ENCODE results near the gene VWDE. TPM values are rescaled to one million over a fixed set of nuclear protein-coding genes. Genes with fewer than 3 reads are reported as not detected.

VWDE gene
- total RNA-seq, 1 donor from 2014 or later, result 0.53 TPM

GRCh38 chr7:12296051-12296570 lies 107.6 kb downstream of the VWDE start:
- ATAC-seq, result no peak
- no peak overlapping the region for H3K4me3 ChIP-seq
- no peaks in the 10 kb centered on the region for H3K4me1 ChIP-seq
- intact Hi-C loops (cut with DNase I), result no loop called here
- DNase-seq, result no peak
- H3K36me3 ChIP-seq, result no peaks in the 10 kb centered on the region
- H3K27ac ChIP-seq, result no peak overlapping the region
- H3K27me3 ChIP-seq (ENCODE audit: low read depth), result no peaks in the 10 kb centered on the region
- TF ChIP-seq CTCF (IDR thresholded peaks at IDR 0.05), result no peak
- no peaks in the 10 kb centered on the region for H3K9me3 ChIP-seq

DNA sequence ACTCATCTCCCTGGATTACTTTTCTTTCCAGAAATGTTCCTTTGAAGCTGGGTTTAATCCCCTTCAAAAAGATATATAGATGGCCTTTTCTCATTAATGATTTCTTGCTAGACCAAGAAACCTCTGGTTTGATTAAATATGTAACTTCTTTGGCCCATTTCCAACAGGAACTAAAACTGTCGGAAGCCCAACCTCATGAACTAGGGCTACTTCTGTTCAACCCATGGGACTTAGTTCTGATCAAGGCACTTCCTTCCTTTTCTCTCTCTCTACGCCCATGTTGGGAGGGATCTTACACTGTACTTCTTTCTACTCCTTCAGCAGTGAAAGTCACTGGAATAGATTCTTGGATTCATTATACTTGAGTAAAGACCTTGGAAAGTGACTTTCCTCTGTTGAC lies 109.0 kb downstream of the VWDE start:
- H3K4me3 ChIP-seq, result no peak overlapping the region
- intact Hi-C loops (cut with DNase I), result no loop called here
- H3K27me3 ChIP-seq (ENCODE audit: low read depth), result no peaks in the 10 kb centered on the region
- no peak for TF ChIP-seq CTCF (IDR thresholded peaks at IDR 0.05)
- peak; percentile 57 to 59 for ATAC-seq
- no peaks in the 10 kb centered on the region for H3K36me3 ChIP-seq
- H3K27ac ChIP-seq, result no peak overlapping the region
- no peak for DNase-seq
- H3K4me1 ChIP-seq, result no peaks in the 10 kb centered on the region
- peaks cover 5% of the 10 kb centered on the region for H3K9me3 ChIP-seq

DNA sequence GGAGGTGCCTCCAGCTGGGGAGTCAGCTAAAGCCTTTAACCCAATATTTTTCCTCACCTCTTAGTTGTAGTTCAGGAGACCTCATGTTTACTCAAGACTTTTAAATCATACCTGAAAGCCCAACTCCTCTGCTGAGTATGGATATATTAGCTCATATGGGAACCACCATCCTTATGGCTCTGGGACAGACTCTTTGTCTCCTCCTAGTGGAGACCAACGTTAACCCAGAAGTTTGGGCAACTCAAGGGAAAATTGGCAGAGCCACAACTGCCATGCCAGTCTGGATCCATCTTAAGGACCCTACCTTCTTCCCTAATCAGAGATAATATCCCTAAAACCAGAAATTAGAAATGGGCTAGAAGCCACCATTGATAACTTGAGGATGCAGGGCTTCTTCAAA lies 111.8 kb downstream of the VWDE start:
- intact Hi-C loops (cut with DNase I), result no loop called here
- peaks cover 5% of the 10 kb centered on the region for H3K9me3 ChIP-seq
- no peaks in the 10 kb centered on the region for H3K4me1 ChIP-seq
- no peak for TF ChIP-seq CTCF (IDR thresholded peaks at IDR 0.05)
- H3K27ac ChIP-seq, result no peak overlapping the region
- H3K36me3 ChIP-seq, result no peaks in the 10 kb centered on the region
- no peaks in the 10 kb centered on the region for H3K27me3 ChIP-seq (ENCODE audit: low read depth)
- H3K4me3 ChIP-seq, result no peak overlapping the region
- no peak for DNase-seq
- no peak for ATAC-seq

DNA sequence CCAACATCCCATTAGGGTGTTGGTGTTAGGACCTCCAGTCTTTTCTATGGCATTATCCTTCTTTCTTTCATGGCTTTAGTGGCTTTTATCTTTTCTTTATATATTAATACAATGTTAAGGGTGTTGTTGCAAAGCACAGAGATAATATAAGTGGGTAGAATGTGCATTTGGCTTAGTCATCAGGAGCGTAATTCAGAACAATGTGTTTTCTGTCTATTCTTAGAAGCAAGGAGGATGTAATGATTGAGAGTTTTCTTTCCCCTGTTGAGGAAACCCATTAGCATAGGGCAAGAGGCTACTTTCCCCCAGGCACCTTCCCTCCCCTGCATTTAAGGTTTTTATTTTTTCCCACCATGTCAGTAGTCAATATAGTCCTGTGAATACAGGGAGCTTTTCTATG lies 112.9 kb downstream of the VWDE start:
- H3K4me1 ChIP-seq, result no peaks in the 10 kb centered on the region
- ATAC-seq, result no peak
- peaks cover 5% of the 10 kb centered on the region for H3K9me3 ChIP-seq
- intact Hi-C loops (cut with DNase I), result no loop called here
- no peak for DNase-seq
- H3K27ac ChIP-seq, result no peak overlapping the region
- H3K27me3 ChIP-seq (ENCODE audit: low read depth), result no peaks in the 10 kb centered on the region
- no peak for TF ChIP-seq CTCF (IDR thresholded peaks at IDR 0.05)
- H3K4me3 ChIP-seq, result no peak overlapping the region
- H3K36me3 ChIP-seq, result no peaks in the 10 kb centered on the region

DNA sequence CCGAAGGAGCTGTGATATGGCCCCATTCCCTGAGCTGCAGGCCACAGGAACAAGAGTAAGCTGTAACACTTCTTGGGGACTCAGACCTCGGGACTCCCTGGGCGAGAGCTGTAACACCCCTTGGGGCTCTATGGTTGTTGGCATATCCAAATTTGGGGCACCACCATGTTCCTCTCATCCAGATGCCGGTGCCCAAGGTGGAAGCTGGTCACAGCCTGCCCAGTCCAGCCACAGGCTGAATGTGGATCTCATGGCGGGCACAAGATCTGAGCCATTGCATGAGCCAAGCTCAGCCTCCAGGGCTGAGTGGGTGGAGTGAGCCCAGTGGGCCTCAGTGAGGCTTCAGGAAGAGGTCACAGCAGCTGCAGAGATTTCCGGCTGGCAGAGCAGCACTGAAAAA lies 113.7 kb downstream of the VWDE start:
- Histone ChIP-seq H3K27ac (no peak overlapping the region), H3K4me1 (no peaks in the 10 kb centered on the region), H3K27me3 (ENCODE audit: low read depth) (no peaks in the 10 kb centered on the region), H3K9me3 (peaks cover 5% of the 10 kb centered on the region), H3K36me3 (no peaks in the 10 kb centered on the region), H3K4me3 (no peak overlapping the region)
- no peak for TF ChIP-seq CTCF (IDR thresholded peaks at IDR 0.05)
- intact Hi-C loops (cut with DNase I), result no loop called here
- DNase-seq, result no peak
- ATAC-seq, result peak in 1 of 2 donors; percentile 17

- ATAC-seq (no peak), DNase-seq (no peak)
- Histone ChIP-seq H3K9me3 (peaks cover 5% of the 10 kb centered on the region), H3K4me3 (no peak overlapping the region), H3K36me3 (no peaks in the 10 kb centered on the region), H3K27ac (no peak overlapping the region), H3K27me3 (ENCODE audit: low read depth) (no peaks in the 10 kb centered on the region), H3K4me1 (no peaks in the 10 kb centered on the region)
- intact Hi-C loops (cut with DNase I), result no loop called here
- TF ChIP-seq CTCF (IDR thresholded peaks at IDR 0.05), result no peak
These were observed 115.8 kb downstream of the VWDE start for GRCh38 chr7:12287901-12288300.
